Mesendoderm (in vitro differentiated cells): ENCODE data around the gene APOBEC3G.
"Not testable (repeated sequence)": the region's sequence is repeated elsewhere in the genome, so short reads cannot be mapped to it uniquely, and the experiment has no call there.

Source experiments
- DNase-seq: peaks from one replicate; pipeline ENCODE4 v3.0.0; 2013
- H2AK5ac ChIP-seq: 2 replicates; pipeline ENCODE4 v1.6.1; 2013; ENCODE audit warnings: low read length, inconsistent platforms
- H2BK120ac ChIP-seq: 2 replicates; pipeline ENCODE4 v1.6.1; 2013; ENCODE audit warnings: low read depth, mild to moderate bottlenecking, low read length, moderate library complexity, mixed read lengths
- H2BK15ac ChIP-seq: replicated peaks from 2 replicates; pipeline ENCODE4 v1.6.1; 2013; ENCODE audit warnings: low read depth, mild to moderate bottlenecking, moderate library complexity
- H2BK5ac ChIP-seq: 2 replicates; pipeline ENCODE4 v1.6.1; 2013; ENCODE audit warnings: low read length, inconsistent platforms
- H3K18ac ChIP-seq: 2 replicates; pipeline ENCODE4 v1.6.1; 2013; ENCODE audit warnings: mild to moderate bottlenecking, low read length, mixed read lengths
- H3K23ac ChIP-seq: one replicate; pipeline ENCODE4 v1.6.1; 2013; ENCODE audit warnings: low read length
- H3K27ac ChIP-seq: 2 replicates; pipeline ENCODE4 v1.5.1; 2013; ENCODE audit warnings: low read depth, mild to moderate bottlenecking, inconsistent platforms, low read length, moderate library complexity
- H3K27me3 ChIP-seq: 2 replicates; pipeline ENCODE4 v1.6.1; 2013; ENCODE audit warnings: low read length, control low read depth, mild to moderate bottlenecking, inconsistent platforms; ENCODE audit not compliant: insufficient read depth, poor library complexity
- H3K36me3 ChIP-seq: 2 replicates; pipeline ENCODE4 v1.6.1; 2013; ENCODE audit warnings: low read length, inconsistent platforms; ENCODE audit not compliant: control insufficient read depth, insufficient read depth
- H3K4ac ChIP-seq: one replicate; pipeline ENCODE4 v1.6.1; 2013; ENCODE audit warnings: low read depth, mild to moderate bottlenecking, low read length, moderate library complexity
- H3K4me1 ChIP-seq: 2 replicates; pipeline ENCODE4 v1.6.1; 2013; ENCODE audit warnings: low read depth, low read length, inconsistent platforms; ENCODE audit not compliant: control insufficient read depth
- H3K4me2 ChIP-seq: 2 replicates; pipeline ENCODE4 v1.6.1; 2013; ENCODE audit warnings: low read length
- H3K4me3 ChIP-seq: 2 replicates; pipeline ENCODE4 v1.5.1; 2013; ENCODE audit warnings: mild to moderate bottlenecking, low read length
- H3K56ac ChIP-seq: one replicate; pipeline ENCODE4 v1.6.1; 2013; ENCODE audit warnings: low read length
- H3K79me1 ChIP-seq: 2 replicates; pipeline ENCODE4 v1.6.1; 2013; ENCODE audit warnings: low read length, inconsistent platforms
- H3K79me2 ChIP-seq: 2 replicates; pipeline ENCODE4 v1.6.1; 2013; ENCODE audit warnings: mild to moderate bottlenecking, low read length; ENCODE audit not compliant: control insufficient read depth, insufficient read depth
- H3K9ac ChIP-seq: 2 replicates; pipeline ENCODE4 v1.6.1; 2013; ENCODE audit warnings: low read length, inconsistent platforms
- H4K5ac ChIP-seq: one replicate; pipeline ENCODE4 v1.6.1; 2013; ENCODE audit warnings: low read length
- H4K8ac ChIP-seq: one replicate; pipeline ENCODE4 v1.6.1; 2013; ENCODE audit warnings: low read depth, mild to moderate bottlenecking, control low read depth, low read length, moderate library complexity
- WGBS: extraction: QIAGEN DNeasy Blood & Tissue Kit; methylation state at CpG from one replicate; pipeline ENCODE4 v1.1.7; 2013; ENCODE audit warnings: low lambda C conversion rate, missing lambda C conversion rate; ENCODE audit not compliant: insufficient coverage; ENCODE audit errors: extremely low coverage; 5-methylcytosine and 5-hydroxymethylcytosine counted together

Gene APOBEC3G

DNA sequence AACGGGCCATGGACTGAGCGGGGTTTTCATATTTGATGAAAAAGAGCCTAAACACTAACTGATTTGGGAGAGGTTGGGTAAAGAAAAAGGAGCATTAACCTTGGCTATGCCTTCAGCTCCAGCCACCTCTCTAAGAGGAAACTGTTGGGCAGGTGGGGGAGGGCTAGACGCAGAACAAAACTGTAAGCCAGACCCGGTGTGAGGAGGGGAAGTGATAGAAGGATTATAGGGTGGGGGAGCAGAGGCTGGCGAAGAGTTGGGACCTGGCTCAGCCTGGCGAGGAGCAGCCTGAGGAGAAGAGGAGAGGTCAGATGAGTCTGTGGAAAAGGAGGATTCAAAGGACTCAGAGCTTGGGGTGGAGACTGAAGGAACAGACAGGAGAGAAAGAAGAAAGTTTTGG, 15.8 kb upstream of the APOBEC3G start:
- H3K23ac ChIP-seq, H3K79me1 ChIP-seq, H2AK5ac ChIP-seq, H3K4me3 ChIP-seq, H4K8ac ChIP-seq, H3K27me3 ChIP-seq, H3K18ac ChIP-seq, H3K4ac ChIP-seq, H3K9ac ChIP-seq, H3K79me2 ChIP-seq, H3K36me3 ChIP-seq, H4K5ac ChIP-seq, H3K27ac ChIP-seq, H2BK15ac ChIP-seq, H3K4me1 ChIP-seq, DNase-seq, H2BK120ac ChIP-seq, H3K56ac ChIP-seq, H2BK5ac ChIP-seq, H3K4me2 ChIP-seq: not testable (repeated sequence)
- WGBS = no CpG with 5 or more reads among the region's 6 CpGs

DNA sequence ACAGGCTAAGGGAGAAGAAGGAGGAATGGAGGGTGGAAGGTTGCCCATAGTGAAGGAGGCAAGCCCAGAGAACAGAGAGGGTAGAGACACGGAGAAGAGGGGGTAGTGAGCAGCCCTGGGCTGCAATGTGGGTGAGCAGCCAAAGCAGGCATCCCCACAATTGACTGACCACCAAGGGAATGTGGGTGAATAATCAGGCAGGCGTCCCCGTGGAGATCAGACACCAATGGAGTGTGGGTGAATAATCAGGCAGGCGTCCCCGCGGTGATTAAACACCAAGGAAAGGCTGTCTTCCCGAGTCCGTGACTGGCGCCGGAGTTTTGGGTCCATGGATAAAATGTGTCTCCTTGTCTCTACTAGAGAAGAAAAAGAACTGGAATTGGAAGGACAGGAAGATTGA, 15.1 kb upstream of the APOBEC3G start:
- H3K4me1 ChIP-seq, H3K4me3 ChIP-seq, H3K4ac ChIP-seq, H3K36me3 ChIP-seq, H3K23ac ChIP-seq, H4K8ac ChIP-seq, H3K18ac ChIP-seq, H3K79me2 ChIP-seq, H2AK5ac ChIP-seq, H3K56ac ChIP-seq, H4K5ac ChIP-seq, H2BK15ac ChIP-seq, H2BK120ac ChIP-seq, DNase-seq, H3K79me1 ChIP-seq, H2BK5ac ChIP-seq, H3K9ac ChIP-seq, H3K4me2 ChIP-seq, H3K27me3 ChIP-seq, H3K27ac ChIP-seq: not testable (repeated sequence)
- no CpG with 5 or more reads among the region's 10 CpGs for WGBS

DNA sequence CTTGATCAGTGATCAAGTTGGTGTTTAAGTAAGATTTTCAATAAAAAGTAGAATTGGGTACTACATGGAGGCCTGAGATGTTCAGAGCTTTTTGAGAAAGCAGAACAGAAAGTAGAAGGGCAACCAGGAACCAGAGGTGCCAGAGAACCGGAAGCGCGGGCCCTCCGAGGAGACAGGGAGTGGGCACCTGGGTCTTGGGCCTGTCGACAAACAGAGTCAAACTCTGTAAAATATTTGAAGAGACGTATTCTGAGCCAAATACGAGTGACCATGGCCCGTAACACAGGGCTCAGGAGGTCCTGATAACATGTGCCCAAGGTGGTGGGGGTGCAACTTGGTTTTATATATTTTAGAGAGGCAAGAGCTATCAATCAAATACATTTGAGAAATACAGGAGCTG, 13.2 kb upstream of the APOBEC3G start:
- not testable (repeated sequence) for H2AK5ac ChIP-seq, H3K36me3 ChIP-seq
- no CpG with 5 or more reads among the region's 8 CpGs for WGBS

DNA sequence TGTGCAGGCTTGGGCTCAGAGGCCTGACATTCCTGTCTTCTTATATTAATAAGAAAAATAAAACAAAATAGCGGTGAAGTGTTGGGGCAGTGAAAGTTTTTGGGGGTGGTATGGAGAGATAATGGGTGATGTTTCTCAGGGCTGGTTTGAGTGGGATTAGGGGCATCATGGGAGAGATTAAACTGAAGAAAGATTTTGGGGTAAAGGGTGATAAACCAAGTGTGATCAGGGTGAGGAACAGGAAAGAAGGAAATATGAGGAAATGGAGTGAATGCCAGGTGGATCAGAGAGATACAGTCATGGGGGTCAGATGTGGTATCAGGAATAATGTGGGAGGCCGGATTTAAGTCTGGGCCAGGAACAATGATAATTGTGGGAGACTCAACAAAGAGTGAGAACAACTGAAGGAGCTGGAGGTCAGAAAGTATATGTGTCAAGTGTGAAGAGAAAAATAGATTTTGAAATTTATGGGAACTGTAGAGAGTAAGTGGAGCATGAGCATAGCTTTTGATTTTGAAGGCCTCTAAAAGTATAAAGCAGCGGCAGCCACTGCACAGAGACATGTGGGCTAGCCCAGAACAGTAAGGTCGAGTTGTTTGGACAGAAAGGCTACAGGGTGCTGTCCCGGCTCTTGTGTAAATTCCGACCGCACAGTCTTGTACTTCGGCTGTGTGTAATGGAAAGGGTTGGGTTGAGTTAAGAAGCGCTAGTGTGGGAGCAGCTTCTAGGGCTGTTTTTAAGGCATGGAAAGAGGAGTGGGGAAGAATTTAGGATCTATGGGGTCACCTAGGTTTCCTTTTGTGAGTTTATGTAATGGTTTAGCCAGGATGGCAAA, 10.4 kb upstream of the APOBEC3G start:
- H3K27ac ChIP-seq, H3K4me2 ChIP-seq: not testable (repeated sequence)

More for the DNA sequence above, 13.2 kb upstream of the APOBEC3G start:
- H4K8ac ChIP-seq, H3K4me1 ChIP-seq, H3K9ac ChIP-seq, H3K27me3 ChIP-seq, H3K18ac ChIP-seq, H3K4me3 ChIP-seq, H2BK120ac ChIP-seq, H3K4me2 ChIP-seq, H2BK15ac ChIP-seq, H3K79me2 ChIP-seq, H2BK5ac ChIP-seq, H3K4ac ChIP-seq, H3K56ac ChIP-seq, H3K23ac ChIP-seq, H4K5ac ChIP-seq, DNase-seq, H3K79me1 ChIP-seq, H3K27ac ChIP-seq: not testable (repeated sequence)

DNA sequence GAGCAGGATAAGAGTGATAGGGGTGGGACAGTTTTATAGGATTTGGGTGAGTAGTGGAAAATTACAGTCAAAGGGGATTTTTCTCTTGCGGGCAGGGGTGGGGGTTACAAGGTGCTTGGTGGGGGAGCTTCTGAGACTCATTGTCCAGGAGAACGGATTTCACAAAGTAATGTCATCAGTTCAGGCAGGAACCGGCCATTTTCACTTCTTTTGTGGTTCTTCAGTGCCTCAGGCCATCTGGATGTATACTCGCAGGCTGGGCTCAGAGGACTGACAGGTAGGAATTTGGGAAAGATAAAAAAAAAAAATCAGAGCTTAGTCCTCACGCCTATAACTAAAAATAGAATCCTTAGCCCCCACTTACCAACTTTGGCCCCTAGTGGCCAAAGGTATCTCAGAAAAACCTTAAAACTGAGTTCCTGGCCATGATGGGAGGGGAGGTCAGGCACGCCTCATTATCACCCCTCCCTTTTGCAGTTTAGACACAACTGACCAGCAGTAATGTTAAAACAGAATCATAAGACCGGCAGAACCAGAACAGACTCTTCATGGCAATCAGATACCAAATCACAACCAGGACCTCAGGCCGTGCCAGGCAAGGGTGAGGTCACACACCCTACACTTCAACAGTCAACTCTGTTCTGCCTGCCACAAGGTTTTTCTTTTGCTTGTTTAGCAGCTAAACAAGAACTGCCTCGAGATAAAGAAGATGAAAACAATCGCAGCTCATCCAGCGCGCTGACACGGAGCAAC, 8.9 kb upstream of the APOBEC3G start:
- Histone ChIP-seq H4K8ac (no peak overlapping the region), H3K4me2 (no peak overlapping the region), H3K9ac (peak overlapping the region; percentile 42), H3K79me2 (no peaks in the 10 kb centered on the region), H3K4me3 (no peak overlapping the region), H2BK120ac (no peak overlapping the region), H3K4me1 (peaks cover 6% of the 10 kb centered on the region), H3K27me3 (no peaks in the 10 kb centered on the region), H3K56ac (peak overlapping the region; percentile 67), H2BK5ac (peak overlapping the region; percentile 76), H3K18ac (peak overlapping the region; percentile 16), H4K5ac (no peak overlapping the region), H3K36me3 (no peaks in the 10 kb centered on the region), H3K79me1 (no peaks in the 10 kb centered on the region), H3K27ac (peak overlapping the region; percentile 48), H3K23ac (no peak overlapping the region), H2AK5ac (peak overlapping the region; percentile 92), H2BK15ac (no peak overlapping the region), H3K4ac (no peak overlapping the region)
- WGBS = no CpG with 5 or more reads among the region's 13 CpGs
- no peak for DNase-seq

More for the DNA sequence above, 10.4 kb upstream of the APOBEC3G start:
- DNase-seq, H3K4me3 ChIP-seq, H2BK5ac ChIP-seq, H3K56ac ChIP-seq, H2BK120ac ChIP-seq, H2BK15ac ChIP-seq, H4K5ac ChIP-seq, H3K36me3 ChIP-seq, H3K27me3 ChIP-seq, H3K79me1 ChIP-seq, H3K4ac ChIP-seq, H3K79me2 ChIP-seq, H3K23ac ChIP-seq, H3K9ac ChIP-seq, H3K4me1 ChIP-seq, H4K8ac ChIP-seq: not testable (repeated sequence)
- Histone ChIP-seq H3K18ac (peak overlapping the region; percentile 69), H2AK5ac (peak overlapping the region; percentile 12)
- no CpG with 5 or more reads among the region's 9 CpGs for WGBS
